ENCODE results near the gene ADGRF4.

GRCh38 chr6:47737406-47737805 is 39.0 kb downstream of the ADGRF4 start:
- TF ChIP-seq CTCF (optimal IDR thresholded peaks at IDR 0.05 in 1 of 3, IDR thresholded peaks at IDR 0.05 in 1 of 3, conservative IDR thresholded peaks at IDR 0.05 in 1 of 3; ENCODE audit: extremely low read depth in 1 of 3, insufficient read depth in 2 of 3, low read length in 3 of 3): no peak
- TF ChIP-seq EZH2 (IDR thresholded peaks at IDR 0.05; ENCODE audit: low read length): no peak
